Osteoblast (primary cell): Measurements from ENCODE around the gene CNTRL. TPM values are rescaled to one million over a fixed set of nuclear protein-coding genes. Genes with fewer than 3 reads are reported as not detected.
"Not testable (repeated sequence)": the region's sequence is repeated elsewhere in the genome, so short reads cannot be mapped to it uniquely, and the experiment has no call there.

Experiments
- DNase-seq: peaks from one replicate; pipeline ENCODE4 v3.0.0; 2011; ENCODE audit warnings: low spot score, mixed read lengths; ENCODE audit not compliant: insufficient read length; ENCODE audit errors: missing footprints
- H2AFZ ChIP-seq: 2 replicates; pipeline ENCODE4 v1.6.0; 2011; ENCODE audit warnings: mild to moderate bottlenecking, low read length
- H3K27ac ChIP-seq: 2 replicates; pipeline ENCODE4 v1.5.1; 2011; ENCODE audit warnings: mild to moderate bottlenecking, low read depth, low read length, moderate library complexity
- H3K27me3 ChIP-seq: 2 replicates; pipeline ENCODE4 v1.6.0; 2012; ENCODE audit warnings: mild to moderate bottlenecking, control low read depth, inconsistent platforms, low read length, moderate library complexity; ENCODE audit not compliant: insufficient read depth
- H3K36me3 ChIP-seq: 2 replicates; pipeline ENCODE4 v1.5.1; 2011; ENCODE audit warnings: mild to moderate bottlenecking, low read length, control low read depth, moderate library complexity; ENCODE audit not compliant: insufficient read depth
- H3K4me1 ChIP-seq: 2 replicates; pipeline ENCODE4 v1.5.1; 2011; ENCODE audit warnings: mild to moderate bottlenecking, low read length, control low read depth, moderate library complexity; ENCODE audit not compliant: insufficient read depth
- H3K4me2 ChIP-seq: 2 replicates; pipeline ENCODE4 v1.6.0; 2011; ENCODE audit warnings: mild to moderate bottlenecking, low read length; ENCODE audit not compliant: insufficient read depth
- H3K4me3 ChIP-seq: fragments of 200-600 bp; sonication (generic); 3 replicates; pipeline ENCODE4 v1.5.1; 2012; ENCODE audit warnings: mild to moderate bottlenecking, low read length, inconsistent platforms; ENCODE audit not compliant: insufficient read depth
- H3K79me2 ChIP-seq: 2 replicates; pipeline ENCODE4 v1.6.0; 2012; ENCODE audit warnings: mild to moderate bottlenecking, low read length, control low read depth, inconsistent platforms; ENCODE audit not compliant: insufficient read depth
- H3K9me3 ChIP-seq: 2 replicates; pipeline ENCODE4 v1.5.1; 2011; ENCODE audit warnings: low read depth, low read length, control low read depth
- H4K20me1 ChIP-seq: 2 replicates; pipeline ENCODE4 v1.6.0; 2012; ENCODE audit warnings: mild to moderate bottlenecking, low read length, control low read depth; ENCODE audit not compliant: insufficient read depth
- CTCF ChIP-seq: IDR thresholded peaks from 2 replicates; pipeline ENCODE4 v1.5.1; 2011; ENCODE audit warnings: mild to moderate bottlenecking, low read depth, low read length, moderate library complexity; ENCODE audit errors: extremely low read depth
- total RNA-seq: library from RNA; depleted of rRNA; stranded (reverse); fragments of >200 nt; gene quantifications from 2 replicates; pipeline ENCODE4 v1.2.3, GENCODE V29; 2012

CNTRL gene
- total RNA-seq, 1 donor, result 8.7 TPM

GRCh38 chr9:121029469-121029868 is 45.3 kb upstream of the CNTRL start:
- no peak overlapping the region for H3K4me2 ChIP-seq
- no peaks in the 10 kb centered on the region for H3K9me3 ChIP-seq
- no peak for TF ChIP-seq CTCF
- no peaks in the 10 kb centered on the region for H3K79me2 ChIP-seq
- H3K4me1 ChIP-seq, result peaks cover 10% of the 10 kb centered on the region
- no peaks in the 10 kb centered on the region for H3K27me3 ChIP-seq
- H4K20me1 ChIP-seq, result no peaks in the 10 kb centered on the region
- H3K36me3 ChIP-seq, result no peaks in the 10 kb centered on the region
- H3K4me3 ChIP-seq, result no peak overlapping the region
- no peak overlapping the region for H2AFZ ChIP-seq
- H3K27ac ChIP-seq, result no peak overlapping the region
- no peak for DNase-seq

- no peak overlapping the region for H3K4me3 ChIP-seq
- no peak overlapping the region for H3K4me2 ChIP-seq
- H3K9me3 ChIP-seq, result no peaks in the 10 kb centered on the region
- H3K4me1 ChIP-seq, result no peaks in the 10 kb centered on the region
- no peak overlapping the region for H2AFZ ChIP-seq
- H3K27me3 ChIP-seq, result no peaks in the 10 kb centered on the region
- H3K27ac ChIP-seq, result no peak overlapping the region
- H3K79me2 ChIP-seq, result no peaks in the 10 kb centered on the region
- no peaks in the 10 kb centered on the region for H3K36me3 ChIP-seq
- no peaks in the 10 kb centered on the region for H4K20me1 ChIP-seq
- no peak for DNase-seq
- TF ChIP-seq CTCF, result no peak
Measured at GRCh38 chr9:121034529-121034928, 40.2 kb upstream of the CNTRL start.

DNA sequence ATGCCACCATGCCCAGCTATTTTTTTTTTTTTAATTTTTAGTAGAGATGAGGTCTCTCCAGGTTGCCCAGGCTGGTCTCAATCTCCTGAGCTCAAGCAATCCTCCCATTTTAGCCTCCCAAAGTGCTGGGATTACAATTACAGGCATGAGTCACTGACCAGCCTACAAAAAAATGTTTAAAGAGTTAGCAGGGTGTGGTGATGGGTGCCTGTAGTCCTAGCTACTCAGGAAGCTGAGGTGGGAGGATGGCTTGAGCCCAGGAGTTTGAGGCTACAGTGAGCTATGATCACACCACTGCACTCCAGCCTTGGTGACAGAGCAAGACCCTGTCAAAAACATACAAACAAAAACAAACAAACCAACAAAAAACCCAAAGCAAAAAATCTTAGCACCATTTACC is 39.0 kb upstream of the CNTRL start:
- H2AFZ ChIP-seq, H3K4me2 ChIP-seq, H3K79me2 ChIP-seq, H4K20me1 ChIP-seq, H3K27ac ChIP-seq, H3K27me3 ChIP-seq, H3K4me3 ChIP-seq, H3K9me3 ChIP-seq, H3K4me1 ChIP-seq, H3K36me3 ChIP-seq, DNase-seq: not testable (repeated sequence)

- H3K4me3 ChIP-seq, result no peak overlapping the region
- no peaks in the 10 kb centered on the region for H3K4me1 ChIP-seq
- H3K9me3 ChIP-seq, result no peaks in the 10 kb centered on the region
- no peaks in the 10 kb centered on the region for H3K36me3 ChIP-seq
- H4K20me1 ChIP-seq, result no peaks in the 10 kb centered on the region
- DNase-seq, result no peak
- TF ChIP-seq CTCF, result no peak
- H3K27ac ChIP-seq, result no peak overlapping the region
- H3K79me2 ChIP-seq, result no peaks in the 10 kb centered on the region
- H2AFZ ChIP-seq, result no peak overlapping the region
- no peak overlapping the region for H3K4me2 ChIP-seq
- no peaks in the 10 kb centered on the region for H3K27me3 ChIP-seq
Measured at GRCh38 chr9:121038362-121038761, 36.4 kb upstream of the CNTRL start.
